HG03175 (cell line): ENCODE data around the gene STARD13.
A peak's percentile ranks its signal among the peaks of the same experiment; 100 is the strongest.
"Not testable (repeated sequence)": the region's sequence is repeated elsewhere in the genome, so short reads cannot be mapped to it uniquely, and the experiment has no call there.

Source experiments
- ATAC-seq: cut with Tn5 transposase; IDR thresholded peaks from one replicate; pipeline ENCODE4 v1.9.1; 2021; ENCODE audit warnings: mild to moderate bottlenecking, moderate library complexity; ENCODE audit not compliant: unreplicated experiment

The STARD13 gene

GRCh38 chr13:33260168-33261098 is 25.1 kb downstream of the STARD13 start:
- ATAC-seq = no peak

- ATAC-seq = no peak
These were observed 26.3 kb downstream of the STARD13 start for GRCh38 chr13:33259296-33259695.

- ATAC-seq = no peak
These were observed 26.8 kb downstream of the STARD13 start for GRCh38 chr13:33258808-33259193.

GRCh38 chr13:33257841-33258807 is 27.4 kb downstream of the STARD13 start:
- no peak for ATAC-seq

GRCh38 chr13:33256148-33256840 is 29.3 kb downstream of the STARD13 start:
- no peak for ATAC-seq

GRCh38 chr13:33252135-33252534 is 33.4 kb downstream of the STARD13 start:
- no peak for ATAC-seq

- ATAC-seq = peak; percentile 79
These were observed 34.4 kb downstream of the STARD13 start for GRCh38 chr13:33251131-33251661.

GRCh38 chr13:33250609-33251008 is 34.9 kb downstream of the STARD13 start:
- no peak for ATAC-seq

- no peak for ATAC-seq
These were observed 35.7 kb downstream of the STARD13 start for GRCh38 chr13:33249894-33250293.

GRCh38 chr13:33249066-33249465 is 36.5 kb downstream of the STARD13 start:
- no peak for ATAC-seq

GRCh38 chr13:33245505-33246158 is 39.9 kb downstream of the STARD13 start:
- no peak for ATAC-seq

GRCh38 chr13:33244907-33245287 is 40.7 kb downstream of the STARD13 start:
- ATAC-seq = no peak

GRCh38 chr13:33244210-33244906 is 41.2 kb downstream of the STARD13 start:
- no peak for ATAC-seq

- no peak for ATAC-seq
These were observed 42.5 kb downstream of the STARD13 start for GRCh38 chr13:33242984-33243617.

GRCh38 chr13:33242372-33242771 is 43.2 kb downstream of the STARD13 start:
- ATAC-seq = not testable (repeated sequence)

GRCh38 chr13:33236021-33236420 is 49.5 kb downstream of the STARD13 start:
- no peak for ATAC-seq

GRCh38 chr13:33235564-33235963 is 50.0 kb downstream of the STARD13 start:
- ATAC-seq = no peak

- no peak for ATAC-seq
These were observed 50.5 kb downstream of the STARD13 start for GRCh38 chr13:33235078-33235477.

GRCh38 chr13:33233547-33233946 is 52.0 kb downstream of the STARD13 start:
- no peak for ATAC-seq
